ENCODE results near the gene CD93.

CD93 gene

DNA sequence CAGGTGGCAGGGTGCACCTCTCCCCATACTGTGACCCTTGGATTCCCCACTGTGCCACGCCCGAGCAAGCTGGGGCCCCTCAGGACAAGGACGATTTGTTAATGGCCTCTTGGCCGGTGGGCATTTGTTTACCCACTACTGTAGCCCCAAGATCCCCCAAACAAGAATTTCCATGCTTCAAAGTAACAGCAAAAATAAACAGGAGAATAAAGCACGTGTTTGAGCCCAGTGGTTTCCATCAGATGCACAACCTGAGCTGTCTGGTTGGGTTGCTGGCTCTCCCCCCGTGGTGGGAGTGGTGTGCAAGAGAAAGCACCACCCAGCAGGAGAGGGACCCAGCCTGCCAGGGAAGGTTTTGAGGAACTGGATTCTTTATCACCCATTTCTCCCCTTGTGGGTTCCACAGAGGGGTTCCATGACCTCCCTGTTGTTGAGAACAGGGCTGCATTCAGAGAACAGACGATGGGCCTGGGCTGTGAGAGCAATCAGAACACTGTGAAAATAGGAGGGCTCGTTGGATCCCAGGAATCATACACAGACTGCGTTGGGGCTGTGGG is 4.8 kb downstream of the CD93 start:
- no peak for DNase-seq

DNA sequence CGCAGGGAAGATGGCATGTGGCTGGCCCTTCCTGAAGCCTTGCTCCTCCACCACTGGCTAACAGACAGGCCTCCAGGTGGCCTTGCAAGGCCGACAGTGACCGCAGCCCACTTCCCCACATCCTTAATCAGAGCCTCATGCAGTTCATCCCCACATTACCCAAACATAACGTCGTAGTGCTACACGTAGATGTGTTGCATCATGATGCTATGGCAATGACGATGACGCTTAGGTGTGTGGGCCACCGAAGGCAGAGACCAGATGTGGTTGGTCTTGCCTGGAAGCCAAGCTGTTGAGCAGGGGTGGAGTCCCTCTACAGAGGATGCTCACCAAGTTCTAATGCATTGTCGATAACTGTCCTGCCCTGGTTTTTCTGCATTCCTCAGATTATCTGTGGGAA is 5.6 kb downstream of the CD93 start:
- no peak for DNase-seq

DNA sequence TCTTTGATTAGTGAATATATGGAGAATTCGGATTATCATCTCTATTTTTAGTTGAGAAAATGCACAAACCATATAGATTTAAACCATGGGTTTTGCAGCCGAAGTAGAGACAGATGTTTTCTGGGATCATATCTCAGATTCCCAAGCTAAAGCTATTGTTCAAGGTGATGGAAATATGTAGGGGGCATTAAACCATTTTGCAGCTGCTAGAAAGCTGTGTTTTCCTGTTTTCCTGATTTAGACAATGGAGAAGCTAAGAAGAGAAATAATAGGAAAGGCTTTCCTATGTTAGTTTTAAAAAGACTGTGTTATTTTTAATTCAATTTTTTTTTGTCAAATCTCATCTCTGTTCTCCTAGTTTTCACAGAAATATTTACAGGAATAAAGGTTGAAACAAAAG is 6.2 kb downstream of the CD93 start:
- no peak for DNase-seq

DNA sequence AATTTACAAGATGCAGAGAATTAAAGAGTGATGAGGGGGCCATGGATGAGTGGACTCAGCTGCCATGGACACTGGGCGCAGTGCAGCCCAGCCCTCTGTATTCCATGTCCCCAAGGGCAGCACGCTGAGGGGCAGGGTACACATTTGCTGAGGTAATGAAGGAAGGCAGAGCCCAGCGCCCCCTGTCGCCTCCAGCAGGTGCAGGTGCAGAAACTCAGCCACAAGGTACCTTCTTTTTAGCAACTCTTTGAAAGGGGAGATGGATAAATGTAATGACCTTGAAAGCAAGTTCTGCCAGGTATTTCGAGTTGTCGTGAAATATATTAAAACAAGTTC is 7.1 kb downstream of the CD93 start:
- DNase-seq: no peak

DNA sequence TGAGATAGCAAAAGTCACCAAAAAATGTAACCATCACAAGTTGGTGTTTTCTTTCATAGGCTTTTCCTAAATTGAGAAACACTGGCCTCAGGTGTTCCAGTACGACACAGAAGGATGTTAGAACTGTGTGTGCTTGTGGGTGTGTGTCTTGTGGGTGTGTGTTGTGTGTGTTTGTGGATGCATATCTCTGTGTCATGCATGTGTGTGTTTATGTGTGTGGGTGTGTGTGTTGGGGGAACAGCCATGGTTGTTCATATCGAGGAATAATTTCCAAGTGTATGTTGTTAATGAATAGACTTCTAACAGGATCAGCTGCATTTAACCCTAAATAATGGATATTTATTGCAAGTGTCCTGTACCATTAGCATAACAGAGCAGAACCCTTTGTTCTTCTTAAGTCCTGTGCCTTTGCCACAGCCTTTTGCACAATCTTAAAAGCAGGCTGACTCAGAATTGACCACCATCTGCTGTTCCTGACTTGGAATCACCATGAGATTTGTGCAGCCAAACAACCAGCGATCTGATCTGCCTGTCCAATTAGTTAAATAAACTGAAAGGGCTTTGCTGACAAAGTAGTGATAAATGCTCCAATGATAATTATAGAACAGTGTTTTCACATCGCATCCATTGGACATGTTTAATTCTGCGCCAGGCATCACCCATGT is 7.6 kb downstream of the CD93 start:
- no peak for DNase-seq

DNA sequence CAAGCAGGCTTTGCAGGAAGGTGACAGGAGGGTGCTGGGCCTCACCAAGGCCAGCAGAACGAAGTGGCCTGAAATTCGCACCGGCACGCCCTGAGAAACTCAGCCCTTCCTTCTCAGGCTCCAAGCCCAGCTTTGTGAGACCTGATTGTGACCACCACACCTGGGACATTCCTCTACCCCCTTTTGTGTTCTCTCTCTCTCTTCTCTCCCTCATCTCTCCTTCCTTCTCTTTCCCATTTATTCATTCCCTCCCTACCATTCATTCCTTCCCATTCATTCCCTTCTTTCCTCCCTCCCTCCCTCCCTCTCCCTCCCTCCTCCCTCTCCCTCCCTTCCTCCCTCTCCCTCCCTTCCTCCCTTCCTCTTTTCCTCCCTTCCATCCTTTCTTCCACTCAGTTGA is 8.8 kb downstream of the CD93 start:
- no peak for DNase-seq

DNA sequence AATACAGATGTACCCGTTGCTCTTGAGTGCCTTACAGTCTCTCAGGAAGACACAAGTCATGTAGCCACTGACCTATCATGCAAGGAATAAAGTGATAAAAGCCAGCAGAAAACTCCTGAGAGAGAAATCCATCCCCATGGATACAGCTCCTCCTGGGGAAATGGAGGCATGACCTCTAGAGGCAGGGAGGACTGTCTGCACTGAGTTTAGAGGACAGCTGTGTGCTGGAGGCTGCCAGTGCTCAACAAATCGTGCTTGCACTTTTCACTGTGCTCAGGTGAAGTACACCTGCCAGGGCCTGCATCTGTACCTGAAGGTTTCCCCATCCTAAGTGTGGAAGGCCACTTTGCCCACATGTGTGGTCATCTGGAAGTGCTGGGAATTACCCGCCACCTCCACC is 12.1 kb downstream of the CD93 start:
- DNase-seq: no peak

DNA sequence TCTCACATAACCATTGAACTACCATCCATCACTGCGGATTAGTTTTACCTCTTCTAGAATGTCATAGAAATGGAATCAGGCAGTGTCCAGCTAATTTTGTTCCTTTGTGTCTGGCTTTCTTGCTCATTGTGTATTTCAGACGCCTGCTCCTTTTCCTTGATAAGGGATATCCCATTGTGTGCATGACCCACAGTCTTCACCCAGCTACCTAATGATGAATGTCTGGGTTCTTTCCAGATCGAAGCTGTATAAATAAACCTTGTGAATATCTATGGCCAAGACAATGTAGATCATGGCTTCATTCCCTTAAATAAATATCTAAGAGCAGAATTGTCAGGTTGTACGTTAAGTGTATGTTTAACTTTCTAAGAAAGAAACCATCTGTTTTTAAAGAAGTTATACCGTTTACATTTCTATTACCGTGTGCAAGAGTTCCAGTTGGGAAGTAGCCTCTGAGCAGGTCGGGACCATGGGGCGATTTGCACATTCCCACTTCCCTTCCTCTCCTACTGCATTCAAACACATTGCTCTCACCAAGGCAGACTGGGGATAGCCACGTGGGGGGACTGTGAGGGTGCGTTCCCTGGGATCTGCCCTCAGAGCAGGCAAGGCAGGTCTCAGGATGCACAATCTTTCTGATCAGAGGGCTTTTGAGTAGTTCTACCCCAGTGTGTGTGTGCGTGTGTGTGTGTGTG is 13.1 kb downstream of the CD93 start:
- no peak for DNase-seq

DNA sequence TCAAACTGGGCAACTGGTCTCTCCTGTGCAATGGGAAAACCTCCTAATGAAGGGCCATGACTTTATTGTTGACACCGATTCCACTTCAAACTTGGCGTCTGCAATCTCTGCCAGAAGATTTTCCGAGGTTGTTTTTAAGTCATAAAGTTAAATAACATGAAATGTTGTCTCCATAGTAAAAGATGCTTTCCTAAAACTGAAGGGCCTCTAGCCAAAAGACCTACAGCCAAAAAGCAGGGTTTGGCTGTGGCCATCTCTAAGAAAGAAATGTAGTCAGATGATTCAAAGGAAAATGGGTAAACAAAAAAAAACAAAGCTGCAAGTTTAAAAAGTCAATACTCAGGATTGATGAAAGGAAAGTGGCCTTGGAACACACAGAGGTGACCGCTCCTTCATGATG is 14.1 kb downstream of the CD93 start:
- DNase-seq: no peak

DNA sequence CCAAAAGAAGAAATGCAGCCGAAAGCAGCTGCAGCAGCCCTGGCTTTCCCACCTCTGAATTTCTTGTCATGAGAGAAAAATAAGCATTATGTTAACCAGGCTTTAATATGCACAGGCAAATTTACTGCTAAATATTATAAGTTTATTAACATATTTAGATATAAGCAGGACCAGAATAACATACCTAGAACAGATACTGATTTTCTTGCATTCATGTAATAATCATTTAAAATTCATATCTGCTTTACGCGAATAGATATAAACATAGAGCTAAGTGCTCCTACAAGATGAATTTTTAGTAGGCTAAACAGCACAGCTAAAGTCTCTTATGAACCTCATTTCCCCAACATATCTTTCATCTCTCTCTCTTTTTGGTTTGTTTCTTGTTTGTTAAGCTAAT is 14.7 kb downstream of the CD93 start:
- no peak for DNase-seq

DNA sequence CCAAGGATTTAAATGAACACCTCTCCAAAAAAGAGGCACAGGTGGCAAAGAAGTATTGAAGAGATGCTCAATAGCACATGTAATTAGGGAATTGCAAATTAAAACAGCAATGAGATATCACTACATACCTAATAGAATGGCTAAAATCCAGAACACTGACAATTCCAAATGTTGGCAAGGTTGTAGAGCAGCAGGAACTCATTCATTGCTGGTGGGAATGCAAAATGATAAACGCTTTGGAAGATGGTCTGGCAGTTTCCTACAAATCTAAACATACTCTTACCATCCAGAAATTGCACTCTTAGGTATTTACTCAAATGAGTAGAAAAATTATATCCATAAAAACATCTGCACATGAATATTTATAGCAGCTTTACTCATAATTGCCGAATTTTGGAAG is 17.0 kb downstream of the CD93 start:
- no peak for DNase-seq

DNA sequence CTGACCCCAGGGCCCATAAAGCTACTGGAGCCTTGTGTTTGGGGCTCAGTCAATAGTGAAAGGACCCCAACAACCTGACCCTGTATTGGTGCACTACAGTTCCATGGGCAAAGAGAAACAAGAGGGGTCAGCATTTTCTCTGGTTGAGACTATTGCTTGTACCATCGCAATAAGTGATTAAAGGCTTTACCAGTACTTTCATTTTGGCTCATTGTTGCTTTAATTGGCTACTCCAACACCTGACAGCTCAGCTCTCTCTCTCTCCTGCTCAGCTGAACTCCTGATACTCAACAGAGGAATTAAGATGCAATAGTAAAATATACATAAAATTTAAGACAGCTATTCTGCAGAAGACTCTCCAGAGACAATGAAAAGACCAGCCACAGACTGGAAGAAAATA is 17.8 kb downstream of the CD93 start:
- DNase-seq: no peak

DNA sequence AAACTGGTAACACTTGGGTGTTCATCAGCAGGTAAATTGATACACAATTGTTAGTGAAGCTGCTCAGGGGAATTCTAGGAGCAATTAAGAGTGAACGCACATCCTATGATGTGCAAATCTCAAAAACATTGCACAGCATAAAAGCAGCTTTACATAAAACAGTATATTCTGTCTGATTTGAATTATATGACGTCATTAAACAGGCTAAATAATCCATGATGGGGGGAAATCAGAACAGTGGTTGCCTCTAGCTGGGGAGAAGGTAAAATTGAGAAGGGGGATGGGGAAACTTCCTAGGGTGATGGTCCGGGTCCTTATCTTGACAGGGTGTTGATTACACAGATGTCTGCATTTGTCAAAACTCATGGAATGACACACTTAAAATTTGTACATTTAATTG is 19.4 kb downstream of the CD93 start:
- no peak for DNase-seq

DNA sequence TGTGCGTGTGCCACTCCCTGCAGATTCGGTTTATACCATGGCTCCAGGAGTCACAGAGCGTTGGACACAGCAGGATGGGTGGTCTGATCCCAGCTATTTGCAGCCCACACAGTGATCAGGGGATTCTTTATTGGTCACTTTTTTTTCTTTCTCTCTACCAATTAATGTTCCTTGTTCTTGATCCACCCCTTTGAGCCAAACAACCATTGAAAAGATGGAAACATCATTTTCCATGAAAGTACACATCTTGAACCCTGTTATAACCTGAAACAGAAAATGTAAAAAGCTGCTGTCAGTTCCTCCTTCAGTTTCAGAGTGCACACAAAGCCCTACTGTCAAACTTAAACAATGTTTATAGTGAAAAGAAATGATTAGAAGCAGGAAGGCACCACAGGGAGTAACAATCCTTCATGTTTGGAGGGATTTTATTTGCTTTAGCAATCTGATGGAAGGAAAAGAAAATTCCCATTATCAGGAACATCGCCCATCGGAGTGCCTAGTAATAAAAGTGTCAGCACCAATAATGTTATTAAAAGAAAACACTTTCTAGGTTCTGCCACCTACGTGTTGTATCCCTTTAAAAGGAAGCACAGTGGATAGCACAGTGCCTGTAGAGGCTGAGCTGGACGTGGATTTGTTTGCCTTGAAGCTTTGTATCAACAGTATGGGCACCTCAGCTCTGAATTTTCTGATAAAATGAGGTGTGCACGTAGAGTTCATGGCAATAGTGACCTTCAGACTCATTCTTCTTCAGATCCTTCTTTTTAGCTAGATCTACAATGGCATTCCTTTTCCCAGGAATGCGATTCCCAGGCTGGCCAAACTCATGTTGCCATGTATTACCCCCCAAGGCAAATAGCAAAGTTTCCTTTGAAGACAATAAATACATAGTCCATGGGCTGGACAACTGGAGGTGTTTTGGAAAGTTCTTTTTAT is 20.6 kb downstream of the CD93 start:
- no peak for DNase-seq

DNA sequence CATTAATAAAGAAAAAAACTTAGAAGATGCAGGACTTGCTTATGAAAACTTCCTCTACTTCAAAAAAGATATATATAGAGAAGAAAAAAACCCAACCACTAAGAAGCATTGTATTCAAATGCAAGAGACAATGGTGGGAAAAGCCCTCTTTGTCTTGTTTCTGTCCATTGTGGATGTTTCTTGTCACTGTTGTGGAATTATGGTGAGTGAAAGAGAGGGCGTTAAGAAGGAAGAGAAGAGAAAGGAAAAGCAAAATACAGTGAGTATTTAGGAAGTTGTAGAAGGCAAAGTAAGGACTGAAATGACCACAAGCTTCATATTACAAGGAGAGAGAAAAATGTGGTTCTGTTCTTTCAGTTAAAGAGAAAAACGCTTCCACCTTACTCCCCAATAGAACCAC is 22.5 kb downstream of the CD93 start:
- no peak for DNase-seq

DNA sequence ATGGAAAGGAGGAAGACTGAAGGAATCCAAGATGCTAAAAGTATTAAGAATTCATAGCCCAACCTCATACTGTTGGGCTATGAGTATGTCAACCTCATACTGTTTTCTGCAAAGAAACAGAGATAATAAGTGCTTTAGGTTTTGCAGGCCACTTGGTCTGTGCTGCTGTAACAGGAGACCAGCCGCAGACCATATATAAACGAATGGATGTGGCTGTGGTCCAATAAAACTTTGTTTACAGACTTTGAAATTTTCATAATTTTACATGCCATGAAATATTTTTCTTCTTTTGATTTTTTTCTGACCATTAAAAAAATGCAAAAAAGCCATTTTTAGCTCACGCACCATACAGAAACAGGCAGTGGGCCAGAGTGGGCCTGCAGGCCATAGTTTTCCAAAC is 23.0 kb downstream of the CD93 start:
- DNase-seq: no peak

DNA sequence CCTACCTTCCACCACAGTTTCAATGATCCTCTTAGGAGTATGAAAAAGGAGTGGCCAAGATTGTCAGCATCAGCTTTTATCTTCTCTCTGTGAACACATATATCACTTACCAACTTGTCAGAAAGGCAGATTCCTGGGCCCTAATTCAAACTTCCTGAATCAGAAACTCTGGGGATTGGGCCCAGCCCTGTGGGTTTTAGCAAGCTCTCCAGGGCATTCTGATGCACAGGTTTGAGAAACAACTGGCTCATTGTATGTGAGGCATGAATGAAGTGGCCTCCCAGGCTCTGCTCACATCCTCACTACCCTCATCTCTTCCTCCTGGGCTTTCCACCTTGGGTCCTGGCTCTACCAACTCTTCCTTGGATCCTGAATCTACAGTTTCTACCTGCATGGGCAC is 23.5 kb downstream of the CD93 start:
- no peak for DNase-seq

DNA sequence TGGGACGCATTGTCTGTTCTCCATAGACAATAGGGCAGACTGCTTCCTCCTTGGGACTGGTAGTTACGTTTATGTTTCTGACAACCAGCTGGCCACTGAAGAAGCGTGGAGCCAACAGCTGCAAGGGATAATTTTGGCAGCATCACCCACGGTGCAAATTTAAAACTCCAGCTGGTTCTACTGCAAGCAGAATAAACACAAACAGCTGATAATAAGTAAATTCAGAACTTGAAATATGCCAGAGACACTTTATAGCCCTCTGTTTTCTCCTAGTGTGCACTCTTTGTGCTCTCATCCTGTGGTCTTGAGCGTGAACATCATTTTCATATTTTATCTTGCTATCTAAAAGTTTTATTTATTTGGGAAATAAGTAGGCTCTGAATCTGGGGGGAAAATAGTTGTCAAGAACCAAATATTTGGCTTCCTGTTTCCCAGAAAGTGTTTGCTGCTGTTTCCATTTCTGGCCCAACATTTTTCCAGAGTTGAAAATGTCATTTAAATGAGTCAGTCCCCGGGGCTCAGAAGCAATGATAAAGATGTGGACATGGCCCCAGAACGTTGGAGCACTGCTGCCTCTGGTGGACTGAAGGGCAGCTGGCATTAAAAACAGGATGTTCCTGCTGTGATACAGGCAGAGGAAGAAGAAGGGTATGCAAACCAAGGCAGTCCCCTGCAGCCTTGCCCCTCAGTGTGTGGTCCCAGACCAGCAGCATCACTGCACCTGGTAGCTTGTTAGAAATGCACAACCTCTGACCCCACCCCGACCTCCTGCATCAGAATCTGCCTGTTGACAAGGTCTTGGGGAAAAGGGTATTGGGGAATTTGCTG is 24.2 kb downstream of the CD93 start:
- no peak for DNase-seq

DNA sequence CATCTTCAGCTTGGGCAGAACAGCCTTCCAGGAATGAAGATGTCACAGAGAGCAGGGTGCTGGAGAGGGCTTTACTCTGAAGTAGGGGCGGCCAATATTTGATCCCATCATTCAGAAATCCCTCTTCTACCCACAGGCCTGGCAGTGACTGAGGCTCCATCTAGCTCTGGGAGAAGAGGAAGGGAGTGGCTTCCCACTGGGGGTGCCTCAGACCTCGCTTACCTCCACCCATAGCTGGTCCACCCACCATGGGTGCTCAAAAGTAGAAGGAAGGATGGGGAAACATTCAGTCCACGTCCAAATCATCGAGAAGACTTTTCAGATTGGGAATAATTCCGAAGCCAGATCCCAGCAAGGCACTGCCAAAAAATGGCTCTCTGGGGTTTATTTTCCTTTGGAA is 24.9 kb downstream of the CD93 start:
- no peak for DNase-seq

DNA sequence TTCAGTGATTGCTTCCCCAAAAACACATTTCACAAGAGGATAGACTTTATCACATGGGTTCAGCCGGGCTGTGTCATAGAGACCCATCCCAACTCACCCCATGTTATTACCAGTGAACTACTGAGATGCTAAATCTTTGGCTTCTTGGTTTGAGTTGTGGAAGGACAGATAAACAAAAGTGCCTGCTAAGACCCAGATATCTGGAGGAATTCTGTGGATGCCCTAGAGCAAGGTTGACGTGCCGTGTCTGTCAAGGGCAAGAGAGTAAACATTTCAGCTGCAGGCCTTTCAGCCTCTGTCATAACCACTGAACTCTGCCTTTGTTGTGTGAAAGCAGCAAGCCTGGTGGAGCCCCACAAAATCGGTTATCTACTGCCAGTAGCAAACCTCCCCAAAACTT is 25.5 kb downstream of the CD93 start:
- DNase-seq: no peak

DNA sequence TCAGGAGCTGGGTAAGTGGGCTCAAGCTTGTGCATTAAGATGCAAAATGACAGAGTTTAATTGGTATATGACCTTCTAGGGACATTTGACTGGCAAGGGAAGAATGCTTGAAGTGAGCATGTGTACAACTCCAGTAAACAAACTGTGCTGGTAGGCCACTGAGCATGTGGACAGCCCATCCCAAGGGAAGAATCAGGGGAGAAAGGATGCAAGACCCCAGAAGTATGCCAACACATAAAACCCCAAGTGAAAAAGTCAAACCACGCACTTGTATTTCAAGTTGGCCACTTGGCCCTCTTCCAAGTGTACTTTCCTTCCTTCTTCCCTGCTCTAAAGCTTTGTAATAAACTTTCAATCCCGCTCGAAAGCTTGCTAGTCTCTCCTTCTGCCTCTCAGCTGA is 26.3 kb downstream of the CD93 start:
- DNase-seq: no peak

DNA sequence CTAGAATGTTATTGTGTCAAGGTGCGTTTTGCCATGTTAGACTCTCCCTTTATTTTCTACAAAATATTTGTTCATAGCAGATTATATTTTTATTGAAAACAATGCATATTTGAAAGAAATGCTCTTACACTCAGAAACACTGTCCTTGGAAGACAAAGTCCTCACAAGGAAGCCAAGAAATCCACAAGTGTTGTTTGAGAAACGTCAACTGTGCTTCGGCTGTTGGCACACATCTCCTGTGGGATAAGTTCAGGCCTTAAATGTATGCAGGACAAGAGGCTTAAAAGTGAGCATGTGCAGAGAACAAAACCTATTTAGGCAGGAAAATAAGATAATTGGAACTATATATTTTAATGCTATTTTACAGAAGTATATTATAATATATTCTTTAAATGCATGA is 27.1 kb downstream of the CD93 start:
- DNase-seq: no peak

DNA sequence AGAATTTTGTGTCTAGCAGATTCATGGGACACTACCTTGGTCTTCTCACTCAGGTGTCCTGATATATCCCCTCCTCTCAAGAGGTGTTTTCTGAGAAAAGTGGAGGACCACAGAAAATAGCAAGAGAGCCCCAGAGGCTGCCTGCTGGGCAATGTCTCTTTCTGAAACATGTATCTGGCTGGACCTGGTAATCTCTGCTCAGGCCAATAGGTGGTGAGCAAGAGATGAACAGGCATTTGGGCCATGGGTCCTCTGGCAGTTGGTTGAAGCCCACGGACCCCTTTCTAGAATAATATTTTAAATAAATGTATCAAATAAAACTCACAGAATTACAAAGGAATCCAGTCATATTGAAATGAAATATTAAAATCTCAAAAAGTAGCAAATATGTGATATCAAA is 27.9 kb downstream of the CD93 start:
- no peak for DNase-seq
